ENCODE measurements around the gene MKNK1.

DNA sequence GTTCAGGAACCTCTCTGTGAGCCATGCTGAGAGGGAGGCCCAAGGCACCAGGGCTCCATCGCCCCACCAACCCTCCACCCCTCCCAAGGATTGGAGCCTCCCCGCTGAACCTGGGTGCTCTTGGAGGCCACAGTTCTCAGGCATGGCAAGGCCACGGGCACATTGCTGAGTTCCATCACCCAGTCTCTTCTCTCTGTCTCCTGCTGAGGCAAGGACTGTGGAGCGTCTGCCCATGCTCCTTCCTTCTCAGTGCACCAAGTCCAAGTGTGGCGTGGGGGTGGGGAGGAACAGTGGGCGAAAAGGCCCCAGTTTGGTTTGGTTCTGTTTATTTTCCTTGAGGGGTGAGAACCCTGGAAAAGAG lies 49.9 kb downstream of the MKNK1 start:
- TF ChIP-seq, protein P1, sequence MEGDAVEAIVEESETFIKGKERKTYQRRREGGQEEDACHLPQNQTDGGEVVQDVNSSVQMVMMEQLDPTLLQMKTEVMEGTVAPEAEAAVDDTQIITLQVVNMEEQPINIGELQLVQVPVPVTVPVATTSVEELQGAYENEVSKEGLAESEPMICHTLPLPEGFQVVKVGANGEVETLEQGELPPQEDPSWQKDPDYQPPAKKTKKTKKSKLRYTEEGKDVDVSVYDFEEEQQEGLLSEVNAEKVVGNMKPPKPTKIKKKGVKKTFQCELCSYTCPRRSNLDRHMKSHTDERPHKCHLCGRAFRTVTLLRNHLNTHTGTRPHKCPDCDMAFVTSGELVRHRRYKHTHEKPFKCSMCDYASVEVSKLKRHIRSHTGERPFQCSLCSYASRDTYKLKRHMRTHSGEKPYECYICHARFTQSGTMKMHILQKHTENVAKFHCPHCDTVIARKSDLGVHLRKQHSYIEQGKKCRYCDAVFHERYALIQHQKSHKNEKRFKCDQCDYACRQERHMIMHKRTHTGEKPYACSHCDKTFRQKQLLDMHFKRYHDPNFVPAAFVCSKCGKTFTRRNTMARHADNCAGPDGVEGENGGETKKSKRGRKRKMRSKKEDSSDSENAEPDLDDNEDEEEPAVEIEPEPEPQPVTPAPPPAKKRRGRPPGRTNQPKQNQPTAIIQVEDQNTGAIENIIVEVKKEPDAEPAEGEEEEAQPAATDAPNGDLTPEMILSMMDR (IDR thresholded peaks at IDR 0.05) = no peak
- no peak for TF ChIP-seq EP300 (IDR thresholded peaks at IDR 0.05; ENCODE audit: borderline replicate concordance in 1 of 2, low read depth in 1 of 2, low read length in 1 of 2)
- TF ChIP-seq EZH2phosphoT487 (IDR thresholded peaks at IDR 0.05; ENCODE audit: borderline replicate concordance, low read depth) = no peak
- TF ChIP-seq RXRA (IDR thresholded peaks at IDR 0.05; ENCODE audit: borderline replicate concordance, low read depth) = no peak
- no peak for TF ChIP-seq ELF1 (IDR thresholded peaks at IDR 0.05)

Measured in SK-N-SH (cell line).